GM21381 (cell line): Measurements from ENCODE around the gene CDCA5.

ENCODE experiments used
- ATAC-seq: cut with Tn5 transposase; IDR thresholded peaks from one replicate; pipeline ENCODE4 v1.9.1; 2021; ENCODE audit warnings: mild to moderate bottlenecking, moderate library complexity; ENCODE audit not compliant: unreplicated experiment

The CDCA5 gene

DNA sequence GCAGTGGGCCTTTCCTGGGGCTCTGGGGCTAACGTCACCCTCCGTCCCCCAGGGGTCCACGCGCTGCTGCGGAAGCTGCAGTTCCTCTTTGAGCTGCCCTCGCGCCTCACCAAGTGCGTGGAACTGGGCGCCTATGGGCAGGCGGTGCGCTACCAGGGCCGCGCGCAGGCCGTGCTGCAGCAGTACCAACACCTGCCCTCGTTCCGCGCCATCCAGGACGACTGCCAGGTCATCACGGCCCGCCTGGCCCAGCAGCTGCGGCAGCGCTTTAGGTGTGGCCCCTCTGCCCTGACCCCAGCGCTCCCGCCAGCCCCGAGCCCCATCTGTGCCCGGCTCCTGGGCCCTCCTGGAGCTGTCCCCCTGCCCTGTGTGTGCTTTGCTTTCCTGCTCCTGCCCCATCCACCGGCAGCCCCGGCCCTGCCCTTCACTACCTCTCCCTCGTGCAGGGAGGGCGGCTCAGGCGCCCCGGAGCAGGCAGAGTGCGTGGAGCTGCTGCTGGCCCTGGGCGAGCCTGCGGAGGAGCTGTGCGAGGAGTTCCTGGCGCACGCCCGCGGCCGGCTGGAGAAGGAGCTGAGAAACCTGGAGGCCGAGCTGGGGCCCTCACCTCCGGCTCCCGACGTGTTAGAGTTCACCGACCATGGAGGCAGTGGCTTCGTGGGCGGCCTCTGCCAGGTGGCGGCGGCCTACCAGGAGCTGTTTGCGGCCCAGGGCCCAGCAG is 24.1 kb upstream of the CDCA5 start:
- ATAC-seq = no peak

GRCh38 chr11:65107078-65107477 is 23.2 kb upstream of the CDCA5 start:
- ATAC-seq = no peak

GRCh38 chr11:65104628-65105027 is 20.8 kb upstream of the CDCA5 start:
- no peak for ATAC-seq

DNA sequence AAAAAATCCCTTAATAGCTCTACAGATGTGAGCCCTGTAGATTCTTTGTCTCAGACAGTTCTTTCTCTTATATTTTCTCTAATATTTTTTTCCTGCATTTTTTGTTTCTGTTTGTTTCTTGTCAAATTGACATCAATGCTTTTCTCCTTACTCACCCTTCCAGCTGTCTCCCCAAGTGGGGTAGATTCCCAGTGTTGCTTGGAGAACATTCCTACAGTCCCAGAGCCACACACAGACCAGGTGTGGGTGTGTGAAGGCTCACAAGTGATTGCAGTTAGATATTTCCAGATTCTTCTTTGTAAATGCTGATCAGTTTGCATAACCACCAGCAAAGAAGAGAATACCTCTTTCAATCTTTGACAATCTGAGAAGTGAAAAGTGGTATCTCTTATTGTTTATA is 19.6 kb upstream of the CDCA5 start:
- no peak for ATAC-seq

DNA sequence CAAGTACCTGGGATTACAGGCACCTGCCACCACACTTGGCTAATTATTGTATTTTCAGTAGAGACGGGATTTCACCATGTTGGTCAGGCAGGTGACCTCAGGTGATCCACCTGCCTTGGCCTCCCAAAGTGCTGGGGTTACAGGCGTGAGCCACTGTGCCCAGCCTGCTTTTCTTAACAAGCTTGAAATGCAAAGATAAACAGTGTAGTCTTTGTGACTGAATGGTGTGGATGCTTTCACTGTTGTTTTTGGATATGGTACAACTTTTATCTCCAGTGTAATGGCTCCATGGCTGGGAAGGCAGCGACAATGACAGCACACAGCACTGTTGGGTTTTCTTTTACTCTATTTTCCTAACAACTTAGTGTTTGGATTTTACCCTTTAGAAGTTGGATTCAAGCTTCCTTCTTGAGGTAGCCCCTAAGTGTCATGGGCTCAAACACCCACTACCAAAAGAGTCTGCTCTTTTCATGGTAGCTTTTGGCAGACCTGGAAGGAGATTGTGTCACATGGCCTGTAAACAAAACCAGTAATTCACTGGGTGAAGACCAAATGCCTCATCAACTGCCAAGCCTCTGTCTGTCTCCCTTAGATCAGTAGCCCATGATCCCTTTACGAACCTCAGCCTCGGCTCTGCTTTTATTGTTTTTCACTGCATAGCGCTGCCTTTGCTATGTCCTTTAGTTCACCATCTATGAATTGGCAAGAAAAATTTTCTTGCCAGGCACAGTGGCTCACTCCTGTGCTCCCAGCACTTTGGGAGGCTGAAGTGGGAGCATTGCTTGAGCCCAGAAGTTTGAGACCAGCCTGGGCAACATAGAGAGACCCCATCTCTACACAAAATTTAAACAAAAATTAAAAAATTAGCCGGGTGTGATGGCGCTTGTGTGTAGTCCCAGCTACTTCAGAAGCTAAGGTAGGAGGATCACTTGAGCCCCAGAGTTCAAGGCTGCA is 18.6 kb upstream of the CDCA5 start:
- ATAC-seq = no peak

DNA sequence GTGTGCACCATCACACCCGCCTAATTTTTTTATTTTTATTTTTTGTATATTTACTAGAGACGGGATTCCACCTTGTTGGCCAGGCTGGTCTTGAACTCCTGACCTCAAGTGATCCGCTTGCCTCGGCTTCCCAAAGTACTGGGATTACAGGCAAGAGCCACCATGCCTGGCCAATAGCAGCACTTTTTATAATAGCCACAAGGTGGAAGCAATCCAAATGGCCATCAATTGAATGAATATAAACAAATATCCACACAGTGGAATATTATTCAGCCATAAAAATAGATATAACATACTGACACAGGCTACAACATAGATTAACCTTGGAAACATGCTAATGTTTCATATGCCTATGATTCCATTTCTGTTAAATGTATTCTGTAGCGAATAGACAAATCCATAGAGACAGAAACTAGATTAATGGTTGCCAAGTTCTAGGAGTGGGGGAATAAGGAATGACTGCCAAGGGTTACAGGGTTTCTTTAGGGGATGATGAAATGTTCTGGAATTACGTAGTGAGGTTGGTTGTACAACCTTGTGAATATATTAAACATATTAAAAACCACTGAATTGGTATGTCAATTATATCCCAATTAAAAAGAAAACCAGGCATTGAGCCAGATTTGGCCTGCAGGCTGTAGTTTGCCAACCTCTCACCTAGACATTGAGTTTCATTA is 17.0 kb upstream of the CDCA5 start:
- no peak for ATAC-seq

- no peak for ATAC-seq
Observed at GRCh38 chr11:65096926-65097325, 13.1 kb upstream of the CDCA5 start.

- ATAC-seq = peak; percentile 74
Observed at GRCh38 chr11:65095974-65096806, 12.3 kb upstream of the CDCA5 start, which contains the start of gene VPS51. Gene VPS51 (plus strand): TSS chr11:65096214. CDS start chr11:65096251, 37 bp downstream.

GRCh38 chr11:65095427-65095826 is 11.6 kb upstream of the CDCA5 start:
- no peak for ATAC-seq

GRCh38 chr11:65090628-65091027 is 6.8 kb upstream of the CDCA5 start:
- no peak for ATAC-seq

DNA sequence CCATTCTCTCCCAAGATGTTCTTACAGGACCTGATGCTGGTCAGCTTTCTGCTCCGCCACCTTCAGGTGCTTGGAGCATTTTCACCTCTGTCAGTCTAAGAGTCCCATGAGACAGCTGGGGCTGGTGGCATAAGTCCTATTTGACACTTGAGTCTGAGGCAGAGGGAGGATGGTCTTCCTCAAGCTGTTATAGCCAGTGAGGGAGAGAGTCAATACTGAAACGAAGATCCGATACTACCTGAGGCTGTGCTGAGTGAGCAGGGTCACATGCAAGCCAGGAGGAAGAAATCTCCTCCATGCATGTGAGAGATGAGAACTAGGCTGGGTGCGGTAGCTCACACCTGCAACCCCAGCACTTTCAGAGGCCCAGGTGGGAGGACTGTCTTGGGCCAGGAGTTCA is 5.8 kb upstream of the CDCA5 start:
- no peak for ATAC-seq

DNA sequence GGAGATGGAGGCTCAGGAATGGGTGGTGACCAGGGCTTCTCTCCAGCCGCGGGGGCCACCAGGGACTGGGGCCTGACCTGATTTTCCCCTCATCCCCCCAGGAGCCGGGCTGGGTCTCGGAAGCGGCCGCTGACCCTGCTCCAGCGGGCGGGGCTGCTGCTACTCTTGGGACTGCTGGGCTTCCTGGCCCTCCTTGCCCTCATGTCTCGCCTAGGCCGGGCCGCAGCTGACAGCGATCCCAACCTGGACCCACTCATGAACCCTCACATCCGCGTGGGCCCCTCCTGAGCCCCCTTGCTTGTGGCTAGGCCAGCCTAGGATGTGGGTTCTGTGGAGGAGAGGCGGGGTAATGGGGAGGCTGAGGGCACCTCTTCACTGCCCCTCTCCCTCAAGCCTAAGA is 4.0 kb upstream of the CDCA5 start:
- ATAC-seq = no peak

DNA sequence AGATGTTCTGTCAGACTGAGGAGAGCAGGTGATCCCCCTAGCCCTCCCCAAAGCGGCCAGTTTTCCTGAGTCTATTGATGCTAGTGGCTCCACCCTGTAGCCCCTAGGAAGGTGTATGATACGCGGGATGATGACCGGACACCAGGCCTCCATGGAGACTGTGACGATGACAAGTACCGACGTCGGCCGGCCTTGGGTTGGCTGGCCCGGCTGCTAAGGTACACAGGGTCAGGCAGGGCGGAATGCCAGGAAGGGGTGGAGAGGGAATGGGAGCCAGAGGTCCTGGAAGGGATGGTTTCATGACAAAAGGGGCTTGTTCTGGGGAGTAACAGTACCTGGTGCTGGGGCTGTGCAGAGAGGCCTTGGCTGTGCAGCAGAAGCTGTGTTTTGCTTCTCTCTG is 3.4 kb upstream of the CDCA5 start:
- ATAC-seq = no peak

DNA sequence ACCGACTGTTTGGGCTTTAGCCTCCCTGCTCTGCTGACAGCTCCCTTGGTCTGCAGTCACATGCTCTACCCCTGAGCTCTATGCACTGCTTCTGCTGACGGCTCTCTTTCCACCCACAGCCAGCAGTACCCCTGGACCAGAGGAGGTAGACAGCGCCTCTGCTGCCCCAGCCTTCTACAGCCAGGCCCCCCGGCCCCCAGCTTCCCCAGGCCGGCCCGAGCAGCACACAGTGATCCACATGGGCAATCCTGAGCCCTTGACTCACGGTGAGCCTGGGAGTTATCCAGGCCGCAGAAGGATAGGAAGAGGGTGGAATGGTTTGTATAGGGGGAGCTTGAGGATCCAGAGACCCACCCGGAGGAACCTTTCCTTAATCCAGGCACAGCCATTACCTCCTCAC is 3.0 kb upstream of the CDCA5 start:
- ATAC-seq = no peak

DNA sequence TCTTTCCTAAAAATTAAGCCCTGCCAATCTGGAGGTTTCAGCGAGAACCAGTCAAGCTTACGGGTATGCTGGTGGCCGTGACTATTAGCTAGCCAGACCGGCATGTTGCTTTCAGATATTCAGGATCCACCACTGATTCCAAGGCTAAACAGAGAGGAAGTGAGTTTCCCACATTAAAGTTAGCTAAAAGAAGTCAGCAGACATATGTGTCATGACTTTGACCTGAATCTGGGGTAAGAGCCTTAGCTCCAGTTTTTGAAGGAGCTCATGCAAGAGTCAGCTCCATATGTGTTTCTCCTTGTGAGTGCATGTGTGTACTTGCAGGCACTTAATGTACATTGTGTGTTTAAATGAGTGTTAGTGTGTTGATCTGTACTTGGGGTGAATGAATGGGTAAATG is 1.6 kb upstream of the CDCA5 start:
- no peak for ATAC-seq

- peak; percentile 2 for ATAC-seq
Observed at GRCh38 chr11:65084598-65085375, 947 bp upstream of the CDCA5 start.

DNA sequence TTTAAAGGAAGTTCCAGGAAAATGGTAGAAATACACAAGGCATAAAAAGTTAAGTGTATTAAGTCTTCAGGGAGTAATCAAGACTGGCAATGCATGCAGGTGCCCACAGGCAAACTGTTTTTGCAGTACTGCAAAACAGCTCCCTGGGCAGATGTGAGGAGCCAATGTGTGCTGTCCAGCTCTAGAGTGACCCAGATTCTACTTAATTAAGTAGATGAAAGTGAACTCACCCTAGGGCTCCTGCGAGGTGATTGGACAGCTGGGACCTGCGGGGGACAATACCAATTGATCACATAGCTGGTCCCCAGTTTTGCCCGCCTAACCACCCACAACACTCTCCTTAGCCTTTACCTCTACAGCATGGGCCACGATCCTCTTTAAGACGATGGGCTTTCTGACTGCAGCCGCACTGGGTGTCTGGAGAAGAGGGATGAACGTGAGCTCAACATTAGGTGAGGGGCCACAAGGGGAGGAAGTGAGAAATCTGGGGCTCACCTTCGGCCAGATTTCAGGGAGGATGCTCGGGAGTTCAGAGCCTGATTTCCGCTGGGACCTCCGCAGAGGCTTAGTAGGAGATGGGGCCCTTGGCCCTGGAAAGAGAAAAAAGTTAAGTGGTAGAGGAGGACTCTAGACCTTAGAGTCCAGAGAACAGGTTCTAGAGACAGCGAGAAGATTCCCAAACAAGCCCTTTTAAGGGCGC is 556 bp downstream of the CDCA5 start:
- peak; percentile 11 for ATAC-seq

GRCh38 chr11:65078786-65079342 is 5.0 kb downstream of the CDCA5 start:
- ATAC-seq = no peak

DNA sequence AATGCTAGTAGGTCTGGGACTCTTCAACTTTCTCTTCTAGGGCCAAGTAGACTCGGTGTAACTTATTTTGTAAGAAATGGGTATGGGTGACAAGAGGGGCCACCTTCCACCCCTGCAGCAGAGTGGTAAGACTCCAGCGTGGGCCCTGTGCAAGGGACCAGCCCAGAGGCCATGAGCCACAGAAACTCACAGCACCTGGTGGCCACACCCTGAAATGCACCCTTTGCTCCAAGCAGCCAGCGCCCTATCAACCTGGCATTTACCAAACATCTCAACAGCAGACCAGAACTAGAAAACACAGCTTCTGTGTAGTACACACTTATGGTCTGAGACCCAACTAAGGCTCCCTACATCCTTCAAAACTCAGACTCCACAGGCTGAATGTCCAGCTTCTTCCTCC is 5.7 kb downstream of the CDCA5 start:
- no peak for ATAC-seq
